Endothelial cell (in vitro differentiated cells): ENCODE results near the gene MARS2. TPM values are rescaled to one million over a fixed set of nuclear protein-coding genes. Genes with fewer than 3 reads are reported as not detected.
"Not testable (repeated sequence)": the region's sequence is repeated elsewhere in the genome, so short reads cannot be mapped to it uniquely, and the experiment has no call there.

Source experiments
- DNase-seq: peaks from one replicate; pipeline ENCODE4 v3.0.0; 2021; ENCODE audit warnings: low spot score
- H3K27ac Mint-ChIP-seq: one replicate; pipeline ENCODE4 v1.8.0; 2021; ENCODE audit warnings: mixed read lengths, inconsistent platforms; ENCODE audit not compliant: unreplicated experiment
- H3K27me3 Mint-ChIP-seq: one replicate; pipeline ENCODE4 v1.8.0; 2021; ENCODE audit warnings: mild to moderate bottlenecking, moderate library complexity, mixed read lengths, inconsistent platforms; ENCODE audit not compliant: unreplicated experiment
- H3K36me3 Mint-ChIP-seq: one replicate; pipeline ENCODE4 v1.8.0; 2021; ENCODE audit warnings: mild to moderate bottlenecking, low read depth, mixed read lengths, inconsistent platforms; ENCODE audit not compliant: unreplicated experiment
- H3K4me1 Mint-ChIP-seq: one replicate; pipeline ENCODE4 v1.8.0; 2021; ENCODE audit warnings: mild to moderate bottlenecking, mixed read lengths, inconsistent platforms; ENCODE audit not compliant: unreplicated experiment
- H3K4me3 Mint-ChIP-seq: one replicate; pipeline ENCODE4 v1.8.0; 2021; ENCODE audit warnings: mild to moderate bottlenecking, mixed read lengths, inconsistent platforms; ENCODE audit not compliant: unreplicated experiment
- H3K9me3 Mint-ChIP-seq: one replicate; pipeline ENCODE4 v1.8.0; 2021; ENCODE audit warnings: mixed read lengths, inconsistent platforms; ENCODE audit not compliant: unreplicated experiment
- CTCF ChIP-seq: fragments of 200-600 bp; sonication (generic); IDR thresholded peaks from one replicate; pipeline ENCODE4 v1.5.0; 2021; ENCODE audit warnings: antibody characterized with exemption; ENCODE audit not compliant: unreplicated experiment
- total RNA-seq: library from RNA; stranded (reverse); fragmentation: NEBNext Ultra II Directional; extraction: Animal tissue kit (Norgen Biotek cat#: 25700); gene quantifications from one replicate; pipeline ENCODE4 v1.2.1, GENCODE V29; 2021; ENCODE audit not compliant: unreplicated experiment

The MARS2 gene
- total RNA-seq, 1 donor from 2014 or later: 13.5 TPM

- no peak for DNase-seq
- Mint-ChIP-seq H3K27me3 (no peaks in the 10 kb centered on the region), H3K4me3 (no peak overlapping the region), H3K27ac (no peak overlapping the region), H3K9me3 (no peaks in the 10 kb centered on the region), H3K36me3 (no peaks in the 10 kb centered on the region), H3K4me1 (peaks cover 38% of the 10 kb centered on the region)
- TF ChIP-seq CTCF: no peak
Measured at GRCh38 chr2:197713271-197713670, 8.1 kb downstream of the MARS2 start.

- no peak for TF ChIP-seq CTCF
- Mint-ChIP-seq H3K4me3 (no peak overlapping the region), H3K27me3 (no peaks in the 10 kb centered on the region), H3K36me3 (no peaks in the 10 kb centered on the region), H3K27ac (no peak overlapping the region), H3K9me3 (no peaks in the 10 kb centered on the region), H3K4me1 (peaks cover 5% of the 10 kb centered on the region)
- DNase-seq: no peak
Measured at GRCh38 chr2:197717863-197718262, 12.7 kb downstream of the MARS2 start.

GRCh38 chr2:197727011-197727410 is 21.8 kb downstream of the MARS2 start:
- H3K9me3 Mint-ChIP-seq: peaks cover 5% of the 10 kb centered on the region
- H3K27me3 Mint-ChIP-seq: no peaks in the 10 kb centered on the region
- no peak for DNase-seq
- no peaks in the 10 kb centered on the region for H3K4me1 Mint-ChIP-seq
- TF ChIP-seq CTCF: no peak
- no peak overlapping the region for H3K27ac Mint-ChIP-seq
- H3K36me3 Mint-ChIP-seq: peaks cover 7% of the 10 kb centered on the region
- H3K4me3 Mint-ChIP-seq: no peak overlapping the region

- not testable (repeated sequence) for H3K36me3 Mint-ChIP-seq, H3K9me3 Mint-ChIP-seq, H3K4me1 Mint-ChIP-seq, H3K27me3 Mint-ChIP-seq, DNase-seq
- Mint-ChIP-seq H3K4me3 (peak overlapping the region; percentile 37), H3K27ac (peak overlapping the region; percentile 34)
Measured at GRCh38 chr2:197728555-197729544, 23.7 kb downstream of the MARS2 start.

GRCh38 chr2:197740200-197740599 is 35.0 kb downstream of the MARS2 start:
- Mint-ChIP-seq H3K4me3 (no peak overlapping the region), H3K9me3 (no peaks in the 10 kb centered on the region), H3K27me3 (no peaks in the 10 kb centered on the region), H3K36me3 (no peaks in the 10 kb centered on the region), H3K27ac (no peak overlapping the region), H3K4me1 (no peaks in the 10 kb centered on the region)
- TF ChIP-seq CTCF: no peak
- no peak for DNase-seq

Other genes starting within 250 kb of the MARS2 start
- gene HSPD1, start 205.5 kb upstream of the MARS2 start, total RNA-seq: 212 TPM
- gene HSPE1, start 205.0 kb upstream of the MARS2 start, total RNA-seq: 73.6 TPM
- 31.0 TPM for gene MOB4, start 189.3 kb upstream of the MARS2 start, total RNA-seq
- 27.2 TPM for gene RFTN2, start 29.8 kb upstream of the MARS2 start, total RNA-seq
- gene BOLL, start 80.0 kb downstream of the MARS2 start, total RNA-seq: not detected
- 13.6 TPM for gene PLCL1, start 99.2 kb downstream of the MARS2 start, total RNA-seq